ENCODE measurements around the gene GRAMD1A. TPM values are rescaled to one million over a fixed set of nuclear protein-coding genes. Genes with fewer than 3 reads are reported as not detected.

Gene GRAMD1A
- total RNA-seq, 1 donor from 2014 or later: 67.4 TPM

DNA sequence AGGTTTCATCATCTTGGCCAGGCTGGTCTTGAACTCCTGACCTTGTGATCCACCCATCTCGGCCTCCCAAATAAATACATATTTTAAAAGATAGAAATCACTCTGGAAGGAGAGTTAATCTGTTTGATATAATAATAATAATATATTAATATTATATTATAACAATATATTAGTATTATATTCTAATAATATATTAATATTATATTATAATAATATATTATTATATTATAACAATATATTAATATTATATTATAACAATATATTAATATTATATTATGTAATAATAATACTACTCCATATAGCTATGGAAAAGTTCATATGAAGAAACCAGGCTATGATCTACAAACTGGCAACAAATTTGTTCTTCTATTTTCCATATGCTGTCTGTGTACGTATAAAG, 58.2 kb downstream of the GRAMD1A start:
- no peak overlapping the region for H3K27ac ChIP-seq (ENCODE audit: low read depth, low read length)
- H3K27ac Mint-ChIP-seq (ENCODE audit: unreplicated experiment): no peak overlapping the region
- H3K9me3 Mint-ChIP-seq (ENCODE audit: unreplicated experiment): peaks cover 5% of the 10 kb centered on the region
- peaks cover 12% of the 10 kb centered on the region for H3K27me3 ChIP-seq (ENCODE audit: insufficient read depth, low read length)
- no peaks in the 10 kb centered on the region for H3K36me3 ChIP-seq (ENCODE audit: insufficient read depth, low read length)
- H3K36me3 Mint-ChIP-seq (ENCODE audit: low read depth, unreplicated experiment): no peaks in the 10 kb centered on the region
- no peak overlapping the region for H2AFZ ChIP-seq (ENCODE audit: low read depth, low read length)
- FAIRE-seq (no peak), DNase-seq (ENCODE audit: low read depth) (no peak)
- H3K4me1 Mint-ChIP-seq (ENCODE audit: low read depth, unreplicated experiment): peaks cover 3% of the 10 kb centered on the region
- no peaks in the 10 kb centered on the region for H3K9me3 ChIP-seq (ENCODE audit: insufficient read depth, low read depth, low read length)
- no peaks in the 10 kb centered on the region for H3K4me1 ChIP-seq (ENCODE audit: insufficient read depth, low read length)
- TF ChIP-seq, protein P1, sequence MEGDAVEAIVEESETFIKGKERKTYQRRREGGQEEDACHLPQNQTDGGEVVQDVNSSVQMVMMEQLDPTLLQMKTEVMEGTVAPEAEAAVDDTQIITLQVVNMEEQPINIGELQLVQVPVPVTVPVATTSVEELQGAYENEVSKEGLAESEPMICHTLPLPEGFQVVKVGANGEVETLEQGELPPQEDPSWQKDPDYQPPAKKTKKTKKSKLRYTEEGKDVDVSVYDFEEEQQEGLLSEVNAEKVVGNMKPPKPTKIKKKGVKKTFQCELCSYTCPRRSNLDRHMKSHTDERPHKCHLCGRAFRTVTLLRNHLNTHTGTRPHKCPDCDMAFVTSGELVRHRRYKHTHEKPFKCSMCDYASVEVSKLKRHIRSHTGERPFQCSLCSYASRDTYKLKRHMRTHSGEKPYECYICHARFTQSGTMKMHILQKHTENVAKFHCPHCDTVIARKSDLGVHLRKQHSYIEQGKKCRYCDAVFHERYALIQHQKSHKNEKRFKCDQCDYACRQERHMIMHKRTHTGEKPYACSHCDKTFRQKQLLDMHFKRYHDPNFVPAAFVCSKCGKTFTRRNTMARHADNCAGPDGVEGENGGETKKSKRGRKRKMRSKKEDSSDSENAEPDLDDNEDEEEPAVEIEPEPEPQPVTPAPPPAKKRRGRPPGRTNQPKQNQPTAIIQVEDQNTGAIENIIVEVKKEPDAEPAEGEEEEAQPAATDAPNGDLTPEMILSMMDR (IDR thresholded peaks at IDR 0.05; ENCODE audit: insufficient read depth, low read depth, low read length): no peak
- TF ChIP-seq EZH2 (IDR thresholded peaks at IDR 0.05; ENCODE audit: insufficient read depth, low read length): no peak
- H3K79me2 ChIP-seq (ENCODE audit: insufficient read depth, low read length): no peaks in the 10 kb centered on the region
- H3K4me2 ChIP-seq (ENCODE audit: low read length): no peak overlapping the region
- no peaks in the 10 kb centered on the region for H4K20me1 ChIP-seq (ENCODE audit: insufficient read depth, low read length)
- H3K4me3 ChIP-seq (ENCODE audit: insufficient read depth, low read depth, low read length): no peak overlapping the region
- H3K27me3 Mint-ChIP-seq (ENCODE audit: low read depth, unreplicated experiment): peaks cover 27% of the 10 kb centered on the region
- H3K9ac ChIP-seq (ENCODE audit: low read length): no peak overlapping the region
- H3K4me3 Mint-ChIP-seq (ENCODE audit: unreplicated experiment): no peak overlapping the region

GRCh38 chr19:35059006-35059798, 59.1 kb downstream of the GRAMD1A start:
- Histone ChIP-seq H3K4me1 (ENCODE audit: insufficient read depth, low read length) (no peaks in the 10 kb centered on the region), H3K9me3 (ENCODE audit: insufficient read depth, low read depth, low read length) (no peaks in the 10 kb centered on the region), H3K9ac (ENCODE audit: low read length) (no peak overlapping the region), H3K27me3 (ENCODE audit: insufficient read depth, low read length) (peaks cover 12% of the 10 kb centered on the region), H3K27ac (ENCODE audit: low read depth, low read length) (no peak overlapping the region), H4K20me1 (ENCODE audit: insufficient read depth, low read length) (no peaks in the 10 kb centered on the region), H3K36me3 (ENCODE audit: insufficient read depth, low read length) (no peaks in the 10 kb centered on the region), H3K4me2 (ENCODE audit: low read length) (no peak overlapping the region), H3K79me2 (ENCODE audit: insufficient read depth, low read length) (no peaks in the 10 kb centered on the region), H2AFZ (ENCODE audit: low read depth, low read length) (no peak overlapping the region), H3K4me3 (ENCODE audit: insufficient read depth, low read depth, low read length) (no peak overlapping the region)
- Mint-ChIP-seq H3K36me3 (ENCODE audit: low read depth, unreplicated experiment) (no peaks in the 10 kb centered on the region), H3K27ac (ENCODE audit: unreplicated experiment) (no peak overlapping the region), H3K27me3 (ENCODE audit: low read depth, unreplicated experiment) (peaks cover 34% of the 10 kb centered on the region), H3K9me3 (ENCODE audit: unreplicated experiment) (peaks cover 5% of the 10 kb centered on the region), H3K4me1 (ENCODE audit: low read depth, unreplicated experiment) (peaks cover 3% of the 10 kb centered on the region), H3K4me3 (ENCODE audit: unreplicated experiment) (no peak overlapping the region)
- FAIRE-seq (no peak), DNase-seq (ENCODE audit: low read depth) (no peak)
- TF ChIP-seq, protein P1 (IDR thresholded peaks at IDR 0.05; ENCODE audit: insufficient read depth, low read depth, low read length): no peak
- TF ChIP-seq EZH2 (IDR thresholded peaks at IDR 0.05; ENCODE audit: insufficient read depth, low read length): no peak

DNA sequence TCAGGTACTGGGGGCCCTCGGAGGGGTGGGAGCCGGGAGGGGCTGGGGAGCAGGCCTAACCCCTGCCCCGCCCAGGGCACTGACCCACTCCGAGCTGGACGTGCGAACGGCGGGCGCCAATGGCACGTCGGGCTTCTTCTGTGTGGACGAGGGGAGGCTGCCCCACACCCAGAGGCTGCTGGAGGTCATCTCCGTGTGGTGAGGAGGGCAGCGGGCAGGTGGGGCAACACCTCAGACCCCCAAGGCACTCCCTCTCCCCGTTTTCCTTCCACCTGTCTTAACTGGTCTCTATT, 59.6 kb downstream of the GRAMD1A start:
- FAIRE-seq: no peak

More for the DNA sequence above, 59.6 kb downstream of the GRAMD1A start:
- peaks cover 5% of the 10 kb centered on the region for H3K9me3 Mint-ChIP-seq (ENCODE audit: unreplicated experiment)
- Histone ChIP-seq H3K4me3 (ENCODE audit: insufficient read depth, low read depth, low read length) (no peak overlapping the region), H4K20me1 (ENCODE audit: insufficient read depth, low read length) (no peaks in the 10 kb centered on the region), H3K27me3 (ENCODE audit: insufficient read depth, low read length) (peaks cover 9% of the 10 kb centered on the region), H3K9ac (ENCODE audit: low read length) (no peak overlapping the region), H2AFZ (ENCODE audit: low read depth, low read length) (no peak overlapping the region), H3K9me3 (ENCODE audit: insufficient read depth, low read depth, low read length) (no peaks in the 10 kb centered on the region), H3K36me3 (ENCODE audit: insufficient read depth, low read length) (no peaks in the 10 kb centered on the region), H3K79me2 (ENCODE audit: insufficient read depth, low read length) (no peaks in the 10 kb centered on the region), H3K4me2 (ENCODE audit: low read length) (no peak overlapping the region), H3K4me1 (ENCODE audit: insufficient read depth, low read length) (no peaks in the 10 kb centered on the region), H3K27ac (ENCODE audit: low read depth, low read length) (no peak overlapping the region)
- H3K27me3 Mint-ChIP-seq (ENCODE audit: low read depth, unreplicated experiment): peaks cover 33% of the 10 kb centered on the region
- peaks cover 3% of the 10 kb centered on the region for H3K4me1 Mint-ChIP-seq (ENCODE audit: low read depth, unreplicated experiment)
- H3K27ac Mint-ChIP-seq (ENCODE audit: unreplicated experiment): no peak overlapping the region
- no peak for TF ChIP-seq EZH2 (IDR thresholded peaks at IDR 0.05; ENCODE audit: insufficient read depth, low read length)
- TF ChIP-seq, protein P1 (IDR thresholded peaks at IDR 0.05; ENCODE audit: insufficient read depth, low read depth, low read length): no peak
- H3K36me3 Mint-ChIP-seq (ENCODE audit: low read depth, unreplicated experiment): no peaks in the 10 kb centered on the region
- H3K4me3 Mint-ChIP-seq (ENCODE audit: unreplicated experiment): no peak overlapping the region
- no peak for DNase-seq (ENCODE audit: low read depth)

All from astrocyte (in vitro differentiated cells and primary cell).